ENCODE data around the gene KLHDC10. TPM values are rescaled to one million over a fixed set of nuclear protein-coding genes. Genes with fewer than 3 reads are reported as not detected.
A peak's percentile ranks its signal among the peaks of the same experiment; 100 is the strongest.

KLHDC10 gene
- total and polyA plus RNA-seq, 2 of the 13 experiments (the other 11 are each of a cell fraction or from before 2014, with no cell fraction given): 11.9 to 21.6 TPM

DNA sequence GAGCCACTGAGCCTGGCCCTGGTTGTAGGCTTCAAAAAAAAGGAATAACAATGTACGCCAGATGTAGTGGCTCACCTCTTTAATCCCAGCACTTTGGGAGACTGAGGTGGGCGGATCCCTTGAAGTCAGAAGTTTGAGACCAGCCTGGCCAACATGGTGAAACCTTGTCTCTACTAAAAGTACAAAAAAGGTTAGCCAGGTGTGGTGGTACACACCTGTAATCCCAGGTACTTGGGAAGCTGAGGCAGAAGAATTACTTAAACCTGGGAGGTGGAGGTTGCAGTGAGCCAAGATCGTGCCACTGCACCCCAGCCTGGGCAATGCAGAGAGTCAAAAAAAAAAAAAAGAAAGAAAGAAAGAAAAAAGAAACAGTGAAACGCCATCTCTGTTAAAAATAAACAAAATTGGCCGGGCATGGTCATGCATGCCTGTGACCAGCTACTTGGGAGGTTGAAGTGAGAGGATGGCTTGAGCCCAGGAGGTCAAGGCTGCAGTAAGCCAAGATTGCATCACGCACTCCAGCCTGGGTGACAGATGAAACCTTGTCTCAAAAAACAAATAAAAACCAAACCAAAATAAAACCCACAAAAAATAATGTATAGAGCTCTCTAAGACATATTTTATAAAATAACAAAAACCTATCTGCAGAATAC, 4.7 kb upstream of the KLHDC10 start (continued):
- TF ChIP-seq, protein P1, sequence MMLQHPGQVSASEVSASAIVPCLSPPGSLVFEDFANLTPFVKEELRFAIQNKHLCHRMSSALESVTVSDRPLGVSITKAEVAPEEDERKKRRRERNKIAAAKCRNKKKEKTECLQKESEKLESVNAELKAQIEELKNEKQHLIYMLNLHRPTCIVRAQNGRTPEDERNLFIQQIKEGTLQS (CRISPR knock-in tag; IDR thresholded peaks at IDR 0.05): peak; percentile 91
- TF ChIP-seq MZF1 (CRISPR knock-in tag; IDR thresholded peaks at IDR 0.05; ENCODE audit: borderline replicate concordance): no peak
- TF ChIP-seq ZNF570 (CRISPR knock-in tag; IDR thresholded peaks at IDR 0.05; ENCODE audit: borderline replicate concordance): no peak
- no peak for TF ChIP-seq ZC3H4 (CRISPR knock-in tag; IDR thresholded peaks at IDR 0.05; ENCODE audit: borderline replicate concordance)
- no peak for TF ChIP-seq ZNF3 (CRISPR knock-in tag; IDR thresholded peaks at IDR 0.05)
- TF ChIP-seq NR2F2 (IDR thresholded peaks at IDR 0.05; ENCODE audit: borderline replicate concordance, low read depth): peak; percentile 73
- TF ChIP-seq, protein P2, sequence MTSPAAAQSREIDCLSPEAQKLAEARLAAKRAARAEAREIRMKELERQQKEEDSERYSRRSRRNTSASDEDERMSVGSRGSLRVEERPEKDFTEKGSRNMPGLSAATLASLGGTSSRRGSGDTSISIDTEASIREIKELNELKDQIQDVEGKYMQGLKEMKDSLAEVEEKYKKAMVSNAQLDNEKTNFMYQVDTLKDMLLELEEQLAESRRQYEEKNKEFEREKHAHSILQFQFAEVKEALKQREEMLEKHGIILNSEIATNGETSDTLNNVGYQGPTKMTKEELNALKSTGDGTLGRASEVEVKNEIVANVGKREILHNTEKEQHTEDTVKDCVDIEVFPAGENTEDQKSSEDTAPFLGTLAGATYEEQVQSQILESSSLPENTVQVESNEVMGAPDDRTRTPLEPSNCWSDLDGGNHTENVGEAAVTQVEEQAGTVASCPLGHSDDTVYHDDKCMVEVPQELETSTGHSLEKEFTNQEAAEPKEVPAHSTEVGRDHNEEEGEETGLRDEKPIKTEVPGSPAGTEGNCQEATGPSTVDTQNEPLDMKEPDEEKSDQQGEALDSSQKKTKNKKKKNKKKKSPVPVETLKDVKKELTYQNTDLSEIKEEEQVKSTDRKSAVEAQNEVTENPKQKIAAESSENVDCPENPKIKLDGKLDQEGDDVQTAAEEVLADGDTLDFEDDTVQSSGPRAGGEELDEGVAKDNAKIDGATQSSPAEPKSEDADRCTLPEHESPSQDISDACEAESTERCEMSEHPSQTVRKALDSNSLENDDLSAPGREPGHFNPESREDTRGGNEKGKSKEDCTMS (CRISPR knock-in tag; conservative IDR thresholded peaks at IDR 0.05): no peak
- TF ChIP-seq, protein P3, sequence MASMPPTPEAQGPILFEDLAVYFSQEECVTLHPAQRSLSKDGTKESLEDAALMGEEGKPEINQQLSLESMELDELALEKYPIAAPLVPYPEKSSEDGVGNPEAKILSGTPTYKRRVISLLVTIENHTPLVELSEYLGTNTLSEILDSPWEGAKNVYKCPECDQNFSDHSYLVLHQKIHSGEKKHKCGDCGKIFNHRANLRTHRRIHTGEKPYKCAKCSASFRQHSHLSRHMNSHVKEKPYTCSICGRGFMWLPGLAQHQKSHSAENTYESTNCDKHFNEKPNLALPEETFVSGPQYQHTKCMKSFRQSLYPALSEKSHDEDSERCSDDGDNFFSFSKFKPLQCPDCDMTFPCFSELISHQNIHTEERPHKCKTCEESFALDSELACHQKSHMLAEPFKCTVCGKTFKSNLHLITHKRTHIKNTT (CRISPR knock-in tag; IDR thresholded peaks at IDR 0.05): no peak
- TF ChIP-seq, protein P4, sequence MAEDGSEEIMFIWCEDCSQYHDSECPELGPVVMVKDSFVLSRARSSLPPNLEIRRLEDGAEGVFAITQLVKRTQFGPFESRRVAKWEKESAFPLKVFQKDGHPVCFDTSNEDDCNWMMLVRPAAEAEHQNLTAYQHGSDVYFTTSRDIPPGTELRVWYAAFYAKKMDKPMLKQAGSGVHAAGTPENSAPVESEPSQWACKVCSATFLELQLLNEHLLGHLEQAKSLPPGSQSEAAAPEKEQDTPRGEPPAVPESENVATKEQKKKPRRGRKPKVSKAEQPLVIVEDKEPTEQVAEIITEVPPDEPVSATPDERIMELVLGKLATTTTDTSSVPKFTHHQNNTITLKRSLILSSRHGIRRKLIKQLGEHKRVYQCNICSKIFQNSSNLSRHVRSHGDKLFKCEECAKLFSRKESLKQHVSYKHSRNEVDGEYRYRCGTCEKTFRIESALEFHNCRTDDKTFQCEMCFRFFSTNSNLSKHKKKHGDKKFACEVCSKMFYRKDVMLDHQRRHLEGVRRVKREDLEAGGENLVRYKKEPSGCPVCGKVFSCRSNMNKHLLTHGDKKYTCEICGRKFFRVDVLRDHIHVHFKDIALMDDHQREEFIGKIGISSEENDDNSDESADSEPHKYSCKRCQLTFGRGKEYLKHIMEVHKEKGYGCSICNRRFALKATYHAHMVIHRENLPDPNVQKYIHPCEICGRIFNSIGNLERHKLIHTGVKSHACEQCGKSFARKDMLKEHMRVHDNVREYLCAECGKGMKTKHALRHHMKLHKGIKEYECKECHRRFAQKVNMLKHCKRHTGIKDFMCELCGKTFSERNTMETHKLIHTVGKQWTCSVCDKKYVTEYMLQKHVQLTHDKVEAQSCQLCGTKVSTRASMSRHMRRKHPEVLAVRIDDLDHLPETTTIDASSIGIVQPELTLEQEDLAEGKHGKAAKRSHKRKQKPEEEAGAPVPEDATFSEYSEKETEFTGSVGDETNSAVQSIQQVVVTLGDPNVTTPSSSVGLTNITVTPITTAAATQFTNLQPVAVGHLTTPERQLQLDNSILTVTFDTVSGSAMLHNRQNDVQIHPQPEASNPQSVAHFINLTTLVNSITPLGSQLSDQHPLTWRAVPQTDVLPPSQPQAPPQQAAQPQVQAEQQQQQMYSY (CRISPR knock-in tag; IDR thresholded peaks at IDR 0.05): no peak
- no peak for TF ChIP-seq ZKSCAN5 (CRISPR knock-in tag; IDR thresholded peaks at IDR 0.05)
- TF ChIP-seq, protein P5, sequence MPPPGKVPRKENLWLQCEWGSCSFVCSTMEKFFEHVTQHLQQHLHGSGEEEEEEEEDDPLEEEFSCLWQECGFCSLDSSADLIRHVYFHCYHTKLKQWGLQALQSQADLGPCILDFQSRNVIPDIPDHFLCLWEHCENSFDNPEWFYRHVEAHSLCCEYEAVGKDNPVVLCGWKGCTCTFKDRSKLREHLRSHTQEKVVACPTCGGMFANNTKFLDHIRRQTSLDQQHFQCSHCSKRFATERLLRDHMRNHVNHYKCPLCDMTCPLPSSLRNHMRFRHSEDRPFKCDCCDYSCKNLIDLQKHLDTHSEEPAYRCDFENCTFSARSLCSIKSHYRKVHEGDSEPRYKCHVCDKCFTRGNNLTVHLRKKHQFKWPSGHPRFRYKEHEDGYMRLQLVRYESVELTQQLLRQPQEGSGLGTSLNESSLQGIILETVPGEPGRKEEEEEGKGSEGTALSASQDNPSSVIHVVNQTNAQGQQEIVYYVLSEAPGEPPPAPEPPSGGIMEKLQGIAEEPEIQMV (CRISPR knock-in tag; IDR thresholded peaks at IDR 0.05; ENCODE audit: low read depth): no peak
- TF ChIP-seq, protein P6, sequence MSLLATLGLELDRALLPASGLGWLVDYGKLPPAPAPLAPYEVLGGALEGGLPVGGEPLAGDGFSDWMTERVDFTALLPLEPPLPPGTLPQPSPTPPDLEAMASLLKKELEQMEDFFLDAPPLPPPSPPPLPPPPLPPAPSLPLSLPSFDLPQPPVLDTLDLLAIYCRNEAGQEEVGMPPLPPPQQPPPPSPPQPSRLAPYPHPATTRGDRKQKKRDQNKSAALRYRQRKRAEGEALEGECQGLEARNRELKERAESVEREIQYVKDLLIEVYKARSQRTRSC (CRISPR knock-in tag; IDR thresholded peaks at IDR 0.05; ENCODE audit: low read depth): no peak
- no peak for TF ChIP-seq ZNF773 (CRISPR knock-in tag; IDR thresholded peaks at IDR 0.05; ENCODE audit: borderline replicate concordance)
- TF ChIP-seq SP1 (IDR thresholded peaks at IDR 0.05): no peak
- TF ChIP-seq SP1 (CRISPR knock-in tag; IDR thresholded peaks at IDR 0.05): no peak
- TF ChIP-seq ZNF337 (CRISPR knock-in tag; IDR thresholded peaks at IDR 0.05; ENCODE audit: borderline replicate concordance, low read depth): no peak
- TF ChIP-seq CREB1 (IDR thresholded peaks at IDR 0.05): 0 out of 2 replicates have a peak, but pooled peaks have one; percentile 23
- TF ChIP-seq CREB1 (CRISPR knock-in tag; IDR thresholded peaks at IDR 0.05): no peak
- TF ChIP-seq, protein P7, sequence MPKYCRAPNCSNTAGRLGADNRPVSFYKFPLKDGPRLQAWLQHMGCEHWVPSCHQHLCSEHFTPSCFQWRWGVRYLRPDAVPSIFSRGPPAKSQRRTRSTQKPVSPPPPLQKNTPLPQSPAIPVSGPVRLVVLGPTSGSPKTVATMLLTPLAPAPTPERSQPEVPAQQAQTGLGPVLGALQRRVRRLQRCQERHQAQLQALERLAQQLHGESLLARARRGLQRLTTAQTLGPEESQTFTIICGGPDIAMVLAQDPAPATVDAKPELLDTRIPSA (CRISPR knock-in tag; IDR thresholded peaks at IDR 0.05; ENCODE audit: borderline replicate concordance): no peak
